BLaER1 (cell line): ENCODE data around the gene RPS27A.
"Not testable (repeated sequence)": the region's sequence is repeated elsewhere in the genome, so short reads cannot be mapped to it uniquely, and the experiment has no call there.

ENCODE experiments used
- H3K27ac ChIP-seq: shearing (Covaris generic); formaldehyde crosslinking; 2 replicates; pipeline ENCODE4 v1.8.1; 2022
- H3K27me3 ChIP-seq: shearing (Covaris generic); formaldehyde crosslinking; 2 replicates; pipeline ENCODE4 v1.8.1; 2022
- H3K36me3 ChIP-seq: shearing (Covaris generic); formaldehyde crosslinking; 2 replicates; pipeline ENCODE4 v1.8.1; 2022
- H3K4me1 ChIP-seq: shearing (Covaris generic); formaldehyde crosslinking; 2 replicates; pipeline ENCODE4 v1.8.1; 2022
- H3K4me2 ChIP-seq: shearing (Covaris generic); formaldehyde crosslinking; 2 replicates; pipeline ENCODE4 v1.8.1; 2022
- H3K4me3 ChIP-seq: shearing (Covaris generic); formaldehyde crosslinking; 2 replicates; pipeline ENCODE4 v1.8.1; 2022
- H3K9ac ChIP-seq: shearing (Covaris generic); formaldehyde crosslinking; 2 replicates; pipeline ENCODE4 v1.8.1; 2022
- H3K9me3 ChIP-seq: shearing (Covaris generic); formaldehyde crosslinking; 2 replicates; pipeline ENCODE4 v1.8.1; 2022
- H4K20me1 ChIP-seq: shearing (Covaris generic); formaldehyde crosslinking; 2 replicates; pipeline ENCODE4 v1.8.1; 2022
- Cebpa-rat ChIP-seq: shearing (Covaris generic); IDR thresholded peaks from 2 replicates; pipeline ENCODE4 v1.8.1; 2022

RPS27A gene

DNA sequence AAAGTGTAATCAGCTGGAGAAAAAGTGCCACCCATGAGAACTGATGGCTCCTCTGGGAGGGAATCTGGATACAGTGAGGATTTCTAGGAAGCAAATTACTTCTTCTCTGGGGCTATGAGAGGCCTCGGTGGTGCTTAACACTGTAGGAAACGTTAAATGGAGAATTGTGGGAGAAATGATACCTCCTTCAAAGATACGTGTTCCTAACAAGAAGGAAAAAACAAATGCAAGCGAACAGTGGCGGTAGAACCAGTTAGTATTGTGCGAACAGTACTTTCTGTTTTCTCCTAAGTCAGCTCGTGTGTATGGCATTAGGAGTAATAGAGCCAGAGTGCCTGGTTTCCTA, 37.1 kb downstream of the RPS27A start:
- Histone ChIP-seq H3K36me3 (peaks cover 16% of the 10 kb centered on the region), H4K20me1 (no peaks in the 10 kb centered on the region), H3K9me3 (no peaks in the 10 kb centered on the region), H3K4me2 (peak overlapping the region; percentile 82), H3K4me1 (peaks cover 18% of the 10 kb centered on the region), H3K27me3 (no peaks in the 10 kb centered on the region), H3K9ac (peak overlapping the region; percentile 84), H3K4me3 (peak overlapping the region; percentile 77), H3K27ac (peak overlapping the region; percentile 85)
- TF ChIP-seq Cebpa-rat = no peak

DNA sequence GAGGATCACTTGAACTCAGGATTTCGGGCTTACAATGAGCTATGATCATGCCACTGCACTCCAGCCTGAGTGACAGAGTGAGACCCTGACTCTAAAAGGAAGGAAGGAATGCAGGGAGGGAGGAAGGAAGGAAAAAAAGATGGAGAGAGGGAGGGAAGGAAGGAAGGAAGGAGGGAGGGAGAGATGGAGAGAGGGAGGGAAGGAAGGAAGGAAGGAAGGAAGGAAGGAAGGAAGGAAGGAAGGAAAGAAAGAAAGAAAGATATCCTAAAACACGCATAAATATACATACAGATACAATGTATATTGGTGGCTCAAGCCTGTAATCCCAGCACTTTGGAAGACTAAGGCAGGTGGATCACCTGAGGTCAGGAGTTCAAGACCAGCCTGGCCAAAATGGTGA, 41.9 kb downstream of the RPS27A start:
- not testable (repeated sequence) for H3K4me2 ChIP-seq, H4K20me1 ChIP-seq, H3K4me3 ChIP-seq, H3K27me3 ChIP-seq, H3K27ac ChIP-seq, H3K36me3 ChIP-seq, H3K9me3 ChIP-seq, H3K9ac ChIP-seq
- peaks cover 13% of the 10 kb centered on the region for H3K4me1 ChIP-seq

- no peak overlapping the region for H3K4me2 ChIP-seq
- H3K36me3 ChIP-seq = no peaks in the 10 kb centered on the region
- no peaks in the 10 kb centered on the region for H3K9me3 ChIP-seq
- no peak for TF ChIP-seq Cebpa-rat
- H3K27me3 ChIP-seq = no peaks in the 10 kb centered on the region
- no peak overlapping the region for H3K9ac ChIP-seq
- no peak overlapping the region for H3K27ac ChIP-seq
- H4K20me1 ChIP-seq = no peaks in the 10 kb centered on the region
- peaks cover 5% of the 10 kb centered on the region for H3K4me1 ChIP-seq
- no peak overlapping the region for H3K4me3 ChIP-seq
These were observed 44.8 kb downstream of the RPS27A start for GRCh38 chr2:55277310-55277709.

DNA sequence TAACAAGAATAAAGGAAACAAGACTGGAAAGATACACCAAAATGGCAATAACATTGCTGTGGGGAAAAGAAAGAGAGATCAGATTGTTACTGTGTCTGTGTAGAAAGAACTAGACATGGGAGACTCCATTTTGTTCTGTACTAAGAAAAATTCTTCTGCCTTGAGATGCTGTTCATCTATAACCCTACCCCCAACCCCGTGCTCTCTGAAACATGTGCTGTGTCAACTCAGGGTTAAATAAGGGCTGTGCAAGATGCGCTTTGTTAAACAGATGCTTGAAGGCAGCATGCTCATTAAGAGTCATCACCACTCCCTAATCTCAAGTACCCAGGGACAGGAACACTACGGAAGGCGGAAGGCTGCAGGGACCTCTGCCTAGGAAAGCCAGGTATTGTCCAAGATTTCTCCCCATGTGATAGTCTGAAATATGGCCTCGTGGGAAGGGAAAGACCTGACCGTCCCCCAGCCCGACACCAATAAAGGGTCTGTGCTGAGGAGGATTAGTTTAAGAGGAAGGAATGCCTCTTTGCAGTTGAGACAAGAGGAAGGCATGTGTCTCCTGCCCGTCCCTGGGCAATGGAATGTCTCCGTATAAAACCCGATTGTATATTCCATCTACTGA, 46.8 kb downstream of the RPS27A start:
- H3K27ac ChIP-seq, H3K36me3 ChIP-seq, H4K20me1 ChIP-seq, H3K4me3 ChIP-seq, H3K4me2 ChIP-seq, H3K27me3 ChIP-seq, H3K9me3 ChIP-seq, H3K9ac ChIP-seq: not testable (repeated sequence)
- peaks cover 19% of the 10 kb centered on the region for H3K4me1 ChIP-seq

- H3K9ac ChIP-seq, H3K9me3 ChIP-seq, H3K36me3 ChIP-seq, H3K27ac ChIP-seq, H3K4me2 ChIP-seq, H4K20me1 ChIP-seq, H3K4me3 ChIP-seq, H3K27me3 ChIP-seq: not testable (repeated sequence)
- H3K4me1 ChIP-seq = peaks cover 19% of the 10 kb centered on the region
These were observed 47.5 kb downstream of the RPS27A start for GRCh38 chr2:55279859-55280424.

- H3K27ac ChIP-seq = peak overlapping the region; percentile 79; the same call in 1 of the 2 replicates
- not testable (repeated sequence) for H4K20me1 ChIP-seq, H3K9me3 ChIP-seq, H3K27me3 ChIP-seq, H3K36me3 ChIP-seq
- H3K4me2 ChIP-seq = peak overlapping the region; percentile 82
- H3K4me1 ChIP-seq = peaks cover 19% of the 10 kb centered on the region
- H3K9ac ChIP-seq = peak overlapping the region; percentile 84; the same call in 1 of the 2 replicates
- peak overlapping the region; percentile 78 for H3K4me3 ChIP-seq
These were observed 48.5 kb downstream of the RPS27A start for GRCh38 chr2:55280851-55281546.

GRCh38 chr2:55282110-55282917, 49.8 kb downstream of the RPS27A start:
- H3K27ac ChIP-seq = peak overlapping the region; percentile 79

GRCh38 chr2:55283083-55283482, 50.6 kb downstream of the RPS27A start:
- Histone ChIP-seq H3K9ac (no peak overlapping the region), H3K27ac (no peak overlapping the region), H3K36me3 (peaks cover 13% of the 10 kb centered on the region), H3K4me3 (peak overlapping the region; percentile 78; the same call in 1 of the 2 replicates), H3K4me1 (peaks cover 19% of the 10 kb centered on the region), H3K4me2 (peak overlapping the region; percentile 82), H3K27me3 (no peaks in the 10 kb centered on the region), H4K20me1 (no peaks in the 10 kb centered on the region), H3K9me3 (no peaks in the 10 kb centered on the region)
- TF ChIP-seq Cebpa-rat = no peak

More at GRCh38 chr2:55282110-55282917, 49.8 kb downstream of the RPS27A start:
- TF ChIP-seq Cebpa-rat = no peak
- Histone ChIP-seq H3K27me3 (no peaks in the 10 kb centered on the region), H3K4me2 (peak overlapping the region; percentile 82), H3K36me3 (peaks cover 11% of the 10 kb centered on the region), H3K4me1 (peaks cover 19% of the 10 kb centered on the region), H4K20me1 (no peaks in the 10 kb centered on the region), H3K4me3 (peak overlapping the region; percentile 78), H3K9me3 (no peaks in the 10 kb centered on the region), H3K9ac (peak overlapping the region; percentile 84)
